Endothelial cell of umbilical vein (primary cell): ENCODE data around the gene DUT. TPM values are rescaled to one million over a fixed set of nuclear protein-coding genes. Genes with fewer than 3 reads are reported as not detected.

Experiments
- BruUV-seq: library from RNA; stranded (reverse); fragments of 400-500 nt; replicated peaks from 2 replicates; lab custom pipeline; 2021; lab: Mats Ljungman, UMichigan
- CTCF ChIA-PET: fragments of 300-600, 350-600 bp; sonication (Branson Sonifier 250); formaldehyde crosslinking; loops from one replicate; lab custom pipeline; 2021; ENCODE audit warnings: antibody characterized with exemption, inconsistent platforms; lab: Charles Lee
- POLR2A ChIA-PET: fragments of 300-600, 350-600 bp; sonication (Branson Sonifier 250); formaldehyde crosslinking; loops from one replicate; lab custom pipeline; 2021; ENCODE audit warnings: antibody characterized with exemption, inconsistent platforms; lab: Charles Lee
- DNase-seq: peaks from one replicate; pipeline ENCODE4 v3.0.0-alpha.2; 2011; ENCODE audit warnings: low read depth, low spot score
- FAIRE-seq: peaks from 2 replicates; lab custom pipeline; 2011; peaks lifted over from hg19 to GRCh38; lab: Jason Lieb, UNC
- H2AFZ ChIP-seq: 2 replicates; pipeline ENCODE4 v1.6.0; 2012; ENCODE audit warnings: low read depth, low read length, control low read depth, inconsistent platforms
- H3K27ac ChIP-seq: 2 replicates; pipeline ENCODE4 v1.5.1; 2011; ENCODE audit warnings: low read depth, mild to moderate bottlenecking, control low read depth, low read length, moderate library complexity; ENCODE audit not compliant: insufficient read depth
- H3K27me3 ChIP-seq, 2 experiments: 2 replicates each; pipeline versions ENCODE4 v1.6.0 to v1.6.1; 2011; ENCODE audit warnings: low read length in 2 of 2, mixed read lengths in 1 of 2; ENCODE audit not compliant: control insufficient read depth in 2 of 2, insufficient read depth in 2 of 2
- H3K36me3 ChIP-seq, 2 experiments: 2 replicates in 1 of 2; 3 replicates in 1 of 2; pipeline ENCODE4 v1.5.1; 2011; ENCODE audit warnings: low read length in 2 of 2, mild to moderate bottlenecking in 1 of 2, moderate library complexity in 1 of 2; ENCODE audit not compliant: control insufficient read depth in 2 of 2, insufficient read depth in 2 of 2; ENCODE audit errors: extremely low read depth in 1 of 2
- H3K4me1 ChIP-seq: 3 replicates; pipeline ENCODE4 v1.5.1; 2011; ENCODE audit warnings: mild to moderate bottlenecking, low read length; ENCODE audit not compliant: control insufficient read depth, insufficient read depth; ENCODE audit errors: extremely low read depth
- H3K4me2 ChIP-seq: 2 replicates; pipeline ENCODE4 v1.6.1; 2011; ENCODE audit warnings: low read length, control low read depth, mixed read lengths; ENCODE audit not compliant: insufficient read depth
- H3K4me3 ChIP-seq, 3 experiments: fragments of 200-600 bp in 1 of 3; sonication (generic), shearing (Covaris generic) in 1 of 3; replicated peaks in 1 of 3; 2 replicates each; pipeline ENCODE4 v1.5.1; 2011 to 2016; ENCODE audit warnings: control low read depth in 3 of 3, low read length in 3 of 3, mild to moderate bottlenecking in 2 of 3, inconsistent platforms in 1 of 3, low read depth in 1 of 3, moderate library complexity in 1 of 3; ENCODE audit not compliant: insufficient read depth in 1 of 3
- H3K79me2 ChIP-seq: 2 replicates; pipeline ENCODE4 v1.6.0; 2012; ENCODE audit warnings: low read length, inconsistent platforms; ENCODE audit not compliant: control insufficient read depth, insufficient read depth
- H3K9ac ChIP-seq: replicated peaks from 2 replicates; pipeline ENCODE3; 2011; ENCODE audit warnings: low read length, control low read depth; ENCODE audit not compliant: insufficient read depth; ENCODE audit errors: extremely low read depth
- H3K9me1 ChIP-seq: replicated peaks from 3 replicates; pipeline ENCODE4 v1.6.0; 2011; ENCODE audit warnings: mild to moderate bottlenecking, low read length; ENCODE audit not compliant: control insufficient read depth, insufficient read depth; ENCODE audit errors: extremely low read depth
- H3K9me3 ChIP-seq: replicated peaks from 2 replicates; pipeline ENCODE4 v1.5.1; 2012; ENCODE audit warnings: low read length, inconsistent platforms; ENCODE audit not compliant: control insufficient read depth, insufficient read depth
- H4K20me1 ChIP-seq: replicated peaks from 2 replicates; pipeline ENCODE3; 2011; ENCODE audit warnings: mild to moderate bottlenecking, low read length; ENCODE audit not compliant: control insufficient read depth, insufficient read depth; ENCODE audit errors: extremely low read depth
- CTCF ChIP-seq, 2 donors: IDR thresholded peaks; 1 replicate in 1 of 2; 2 replicates in 1 of 2; pipeline ENCODE4 v1.5.1; 2011; ENCODE audit warnings: low read length in 2 of 2, mild to moderate bottlenecking in 2 of 2, moderate library complexity in 2 of 2, control low read depth in 1 of 2, inconsistent platforms in 1 of 2, low read depth in 1 of 2; ENCODE audit not compliant: insufficient read depth in 1 of 2; ENCODE audit errors: extremely low read depth in 1 of 2
- EZH2 ChIP-seq: IDR thresholded peaks from 2 replicates; pipeline ENCODE4 v1.6.1; 2012; ENCODE audit warnings: borderline replicate concordance, low read depth, mild to moderate bottlenecking, moderate library complexity, low read length, inconsistent platforms; ENCODE audit not compliant: severe bottlenecking
- FOS ChIP-seq: IDR thresholded peaks from 2 replicates; pipeline ENCODE4 v1.6.1; 2011; ENCODE audit warnings: mild to moderate bottlenecking, low read length, moderate library complexity, borderline replicate concordance; ENCODE audit not compliant: insufficient read depth
- GATA2 ChIP-seq: IDR thresholded peaks from 2 replicates; pipeline ENCODE4 v1.7.0; 2011; ENCODE audit warnings: low read depth, mild to moderate bottlenecking, moderate library complexity, mixed read lengths, low read length; ENCODE audit not compliant: insufficient read length, insufficient read depth
- JUN ChIP-seq: IDR thresholded peaks from 2 replicates; pipeline ENCODE4 v1.6.1; 2011; ENCODE audit warnings: borderline replicate concordance, low read depth; ENCODE audit not compliant: insufficient read length, insufficient read depth
- MYC ChIP-seq: IDR thresholded peaks from one replicate; pipeline ENCODE4 v1.6.1; 2011; ENCODE audit warnings: mild to moderate bottlenecking, low read depth, low read length
- POLR2A ChIP-seq: IDR thresholded peaks from 2 replicates; pipeline ENCODE4 v1.6.1; 2012; ENCODE audit warnings: low read depth, mild to moderate bottlenecking, control low read depth, low read length
- POLR2AphosphoS5 ChIP-seq: IDR thresholded peaks from 2 replicates; pipeline ENCODE4 v1.6.1; 2012; ENCODE audit warnings: low read depth, mild to moderate bottlenecking, control low read depth, low read length, moderate library complexity; ENCODE audit not compliant: insufficient read depth
- dilution Hi-C: fragments of 300-500 bp; cut with MboI; formaldehyde crosslinking; loops from one replicate; pipeline ENCODE4 v1.15.0; 2019; ENCODE audit warnings: low sequenced_read_pairs; ENCODE audit not compliant: extremely low pct_ligation_motif_present
- intact Hi-C: fragments of 100-400 bp; cut with micrococcal nuclease; formaldehyde crosslinking; loops from one replicate; pipeline ENCODE4 v1.10.0; 2022
- polyA plus RNA-seq, 4 experiments: library from polyadenylated mRNA; depleted of rRNA in 3 of 4; stranded (reverse) in 3 of 4; unstranded in 1 of 4; fragments of >200 nt; gene quantifications; 2 replicates each; pipeline versions ENCODE4 v1.2.1 to v1.2.3, GENCODE V29; 2011 to 2012; ENCODE audit warnings: missing spikeins in 1 of 4
- total RNA-seq: library from RNA; stranded (reverse); gene quantifications from 2 replicates; pipeline ENCODE4 v1.2.3, GENCODE V29; 2021
- TF ChIP-seq, protein P1 (sequence below): IDR thresholded peaks from 2 replicates; pipeline ENCODE4 v1.6.1; 2011; ENCODE audit not compliant: insufficient read depth, insufficient read length

Gene DUT
- total and polyA plus RNA-seq, 2 donors (not counting 3 experiments of a cell fraction or from before 2014, with no cell fraction given), result 59.9 to 135 TPM

- no peak for FAIRE-seq
- TF ChIP-seq POLR2AphosphoS5 (no peak), JUN (no peak), EZH2 (no peak), MYC (no peak), CTCF (IDR thresholded peaks at IDR 0.05; ENCODE audit: extremely low read depth in 1 of 2, insufficient read depth in 1 of 2, low read depth in 1 of 2, low read length in 2 of 2) (no peak), FOS (no peak)
- no peak overlapping the region for H3K4me2 ChIP-seq
- no peak overlapping the region for H3K4me3 ChIP-seq
- dilution Hi-C loops, result no loop called here
- H3K9me1 ChIP-seq, result no peaks in the 10 kb centered on the region
- no TSS peak for BruUV-seq
- no peaks in the 10 kb centered on the region for H3K79me2 ChIP-seq
- no peaks in the 10 kb centered on the region for H3K27me3 ChIP-seq
- H3K36me3 ChIP-seq, result peaks cover 0 to 3% of the 10 kb centered on the region in 2 experiments
- no peaks in the 10 kb centered on the region for H3K4me1 ChIP-seq
- no peak overlapping the region for H3K27ac ChIP-seq
- H3K9me3 ChIP-seq, result no peaks in the 10 kb centered on the region
- H3K9ac ChIP-seq, result no peak overlapping the region
- H2AFZ ChIP-seq, result no peak overlapping the region
- ChIA-PET POLR2A (no interaction called here), CTCF (no interaction called here)
- no peak for DNase-seq
- H4K20me1 ChIP-seq, result no peaks in the 10 kb centered on the region
- intact Hi-C loops, result no loop called here
Observed at GRCh38 chr15:48343865-48344264, 12.6 kb downstream of the DUT start.

DNA sequence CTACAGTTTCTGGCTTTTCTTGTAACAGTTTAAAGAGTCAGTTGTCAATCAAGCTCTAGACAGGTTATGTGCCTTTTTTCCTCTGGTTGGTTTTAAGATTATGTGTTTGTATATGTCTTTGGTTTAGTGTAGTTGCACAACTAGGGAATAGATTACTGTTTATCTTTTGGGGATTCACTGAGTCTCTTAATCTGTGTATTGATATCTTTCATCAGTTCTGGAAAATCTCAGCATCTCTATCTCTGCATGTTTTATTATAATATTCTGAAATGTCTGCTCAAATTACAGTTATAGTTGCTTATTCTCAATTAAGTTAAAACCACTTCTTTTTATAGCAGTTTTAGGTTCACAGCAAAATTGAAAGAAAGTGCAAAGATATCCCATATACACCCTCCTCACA lies 14.3 kb downstream of the DUT start:
- Histone ChIP-seq H3K27me3 (no peaks in the 10 kb centered on the region), H3K27ac (no peak overlapping the region), H3K79me2 (no peaks in the 10 kb centered on the region), H3K9me3 (no peaks in the 10 kb centered on the region), H3K4me2 (no peak overlapping the region), H3K4me3 (no peak overlapping the region), H3K9ac (no peak overlapping the region), H4K20me1 (no peaks in the 10 kb centered on the region), H2AFZ (no peak overlapping the region), H3K4me1 (no peaks in the 10 kb centered on the region), H3K36me3 (peaks cover 0 to 3% of the 10 kb centered on the region in 2 experiments), H3K9me1 (no peaks in the 10 kb centered on the region)
- ChIA-PET POLR2A (no interaction called here), CTCF (no interaction called here)
- FAIRE-seq (no peak), DNase-seq (no peak)
- TF ChIP-seq POLR2AphosphoS5, result no peak
- TF ChIP-seq, protein P1, sequence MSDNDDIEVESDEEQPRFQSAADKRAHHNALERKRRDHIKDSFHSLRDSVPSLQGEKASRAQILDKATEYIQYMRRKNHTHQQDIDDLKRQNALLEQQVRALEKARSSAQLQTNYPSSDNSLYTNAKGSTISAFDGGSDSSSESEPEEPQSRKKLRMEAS, result no peak
- TF ChIP-seq MYC, result no peak
- no peak for TF ChIP-seq JUN
- TF ChIP-seq POLR2A, result no peak
- no peak for TF ChIP-seq FOS
- TF ChIP-seq GATA2, result no peak
- TF ChIP-seq EZH2, result no peak
- TF ChIP-seq CTCF (IDR thresholded peaks at IDR 0.05; ENCODE audit: extremely low read depth in 1 of 2, insufficient read depth in 1 of 2, low read depth in 1 of 2, low read length in 2 of 2), result no peak
- dilution Hi-C loops (no loop called here), intact Hi-C loops (no loop called here)
- no TSS peak for BruUV-seq
